Ascending aorta (tissue), 2 donors: ENCODE results near the gene UBA52. TPM values are rescaled to one million over a fixed set of nuclear protein-coding genes. Genes with fewer than 3 reads are reported as not detected.
"Not testable (repeated sequence)": the region's sequence is repeated elsewhere in the genome, so short reads cannot be mapped to it uniquely, and the experiment has no call there.

ENCODE experiments used
- DNase-seq, 2 donors: peaks; one replicate each; pipeline ENCODE4 v3.0.0-alpha.2; 2019; ENCODE audit warnings: low spot score in 2 of 2
- H3K27ac ChIP-seq, 2 donors: fragments of 200-600 bp; sonication (generic); one replicate each; pipeline ENCODE4 v1.5.1; 2016 to 2017; ENCODE audit warnings: mild to moderate bottlenecking in 1 of 2
- H3K27me3 ChIP-seq: fragments of 200-600 bp; sonication (generic); one replicate; pipeline ENCODE4 v1.5.1; 2017
- H3K36me3 ChIP-seq, 2 donors: fragments of 200-600 bp; sonication (generic); one replicate each; pipeline ENCODE4 v1.5.1; 2016
- H3K4me1 ChIP-seq, 2 donors: fragments of 200-600 bp; sonication (generic); one replicate each; pipeline ENCODE4 v1.5.1; 2016 to 2017; ENCODE audit warnings: mild to moderate bottlenecking in 1 of 2
- H3K4me3 ChIP-seq, 2 donors: fragments of 200-600 bp; sonication (generic); one replicate each; pipeline ENCODE4 v1.5.1; 2016 to 2017; ENCODE audit warnings: mild to moderate bottlenecking in 1 of 2
- H3K9me3 ChIP-seq, 2 donors: fragments of 200-600 bp; sonication (generic); one replicate each; pipeline ENCODE4 v1.5.1; 2016
- intact Hi-C: fragments of 100-400 bp; cut with DNase I; formaldehyde crosslinking; loops from one replicate; pipeline ENCODE4 v1.15.1; 2023
- total RNA-seq: library from RNA; depleted of rRNA; stranded (reverse); fragments of >200 nt; gene quantifications from one replicate; pipeline ENCODE4 v1.1.0, GENCODE V29; 2016
- TF ChIP-seq, protein P1 (sequence below), 3 experiments: fragments of 200-600 bp in 2 of 3; fragments of 450-650 bp in 1 of 3; sonication (generic) in 2 of 3; IDR thresholded peaks; one replicate each; pipeline ENCODE4 v1.5.1; 2016 to 2019; ENCODE audit warnings: antibody characterized with exemption in 3 of 3, mild to moderate bottlenecking in 1 of 3, moderate library complexity in 1 of 3

UBA52 gene
- total RNA-seq = 554 TPM

DNA sequence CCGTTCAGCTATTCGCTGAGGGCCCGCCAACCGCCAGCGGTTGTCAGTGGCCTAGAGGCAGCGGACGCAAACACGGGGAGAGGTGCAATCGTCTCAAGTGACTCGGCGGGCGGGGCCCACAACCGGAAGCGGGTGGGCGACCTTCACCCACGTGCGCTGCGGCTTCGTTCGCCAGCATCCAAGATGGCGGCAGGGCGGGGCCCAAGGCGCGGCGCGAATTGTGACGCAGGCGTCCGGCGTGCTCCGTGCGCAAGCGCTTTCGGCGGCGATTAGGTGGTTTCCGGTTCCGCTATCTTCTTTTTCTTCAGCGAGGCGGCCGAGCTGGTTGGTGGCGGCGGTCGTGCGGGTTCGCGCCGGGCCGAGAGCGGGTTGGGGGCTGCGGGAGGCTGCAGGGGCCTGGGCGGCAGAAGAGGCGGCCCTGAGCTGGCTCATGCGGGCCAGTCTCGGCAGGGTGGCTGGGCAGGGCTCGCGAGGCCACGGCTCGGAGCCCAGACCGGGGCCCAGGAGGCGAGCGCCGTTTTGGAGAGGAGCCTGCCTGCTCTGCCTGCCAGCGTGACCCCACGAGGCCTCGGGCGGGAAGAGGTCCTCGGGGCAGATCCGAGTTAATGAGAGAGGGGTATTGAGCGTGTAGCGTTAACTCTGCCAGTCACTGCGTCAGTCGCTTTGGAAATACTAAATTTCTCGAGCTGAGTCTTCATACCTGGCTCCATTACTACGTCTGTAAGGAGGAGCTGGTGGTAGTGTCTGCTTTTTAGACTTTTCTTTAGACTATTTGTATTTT is at the start of gene UBA52:
Gene UBA52, plus strand, starts transcription at position 294 of the 781 bp plus-strand sequence. CDS start 1,444 bp downstream, outside the sequence.
- H3K27me3 ChIP-seq = no peaks in the 10 kb centered on the region
- TF ChIP-seq, protein P1, sequence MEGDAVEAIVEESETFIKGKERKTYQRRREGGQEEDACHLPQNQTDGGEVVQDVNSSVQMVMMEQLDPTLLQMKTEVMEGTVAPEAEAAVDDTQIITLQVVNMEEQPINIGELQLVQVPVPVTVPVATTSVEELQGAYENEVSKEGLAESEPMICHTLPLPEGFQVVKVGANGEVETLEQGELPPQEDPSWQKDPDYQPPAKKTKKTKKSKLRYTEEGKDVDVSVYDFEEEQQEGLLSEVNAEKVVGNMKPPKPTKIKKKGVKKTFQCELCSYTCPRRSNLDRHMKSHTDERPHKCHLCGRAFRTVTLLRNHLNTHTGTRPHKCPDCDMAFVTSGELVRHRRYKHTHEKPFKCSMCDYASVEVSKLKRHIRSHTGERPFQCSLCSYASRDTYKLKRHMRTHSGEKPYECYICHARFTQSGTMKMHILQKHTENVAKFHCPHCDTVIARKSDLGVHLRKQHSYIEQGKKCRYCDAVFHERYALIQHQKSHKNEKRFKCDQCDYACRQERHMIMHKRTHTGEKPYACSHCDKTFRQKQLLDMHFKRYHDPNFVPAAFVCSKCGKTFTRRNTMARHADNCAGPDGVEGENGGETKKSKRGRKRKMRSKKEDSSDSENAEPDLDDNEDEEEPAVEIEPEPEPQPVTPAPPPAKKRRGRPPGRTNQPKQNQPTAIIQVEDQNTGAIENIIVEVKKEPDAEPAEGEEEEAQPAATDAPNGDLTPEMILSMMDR (IDR thresholded peaks at IDR 0.05) = no peak
- peak within 1 kb of the TSS; percentile 74 to 83 for H3K4me3 ChIP-seq
- intact Hi-C loops = loop anchor here (1.0 to 5.0 kb wide), 5 partner anchors 14 to 348 kb away; partner anchors contain the start of genes COPE, DDX49, ELL and FKBP8
- no peaks in the 10 kb centered on the region for H3K9me3 ChIP-seq
- peak; percentile 92 to 99 for DNase-seq
- H3K4me1 ChIP-seq = peaks cover 11 to 15% of the 10 kb centered on the region in 2 donors
- H3K27ac ChIP-seq = peak within 1 kb of the TSS; percentile 84 to 95
- peaks cover 56 to 60% of the 10 kb centered on the region in 2 donors for H3K36me3 ChIP-seq

DNA sequence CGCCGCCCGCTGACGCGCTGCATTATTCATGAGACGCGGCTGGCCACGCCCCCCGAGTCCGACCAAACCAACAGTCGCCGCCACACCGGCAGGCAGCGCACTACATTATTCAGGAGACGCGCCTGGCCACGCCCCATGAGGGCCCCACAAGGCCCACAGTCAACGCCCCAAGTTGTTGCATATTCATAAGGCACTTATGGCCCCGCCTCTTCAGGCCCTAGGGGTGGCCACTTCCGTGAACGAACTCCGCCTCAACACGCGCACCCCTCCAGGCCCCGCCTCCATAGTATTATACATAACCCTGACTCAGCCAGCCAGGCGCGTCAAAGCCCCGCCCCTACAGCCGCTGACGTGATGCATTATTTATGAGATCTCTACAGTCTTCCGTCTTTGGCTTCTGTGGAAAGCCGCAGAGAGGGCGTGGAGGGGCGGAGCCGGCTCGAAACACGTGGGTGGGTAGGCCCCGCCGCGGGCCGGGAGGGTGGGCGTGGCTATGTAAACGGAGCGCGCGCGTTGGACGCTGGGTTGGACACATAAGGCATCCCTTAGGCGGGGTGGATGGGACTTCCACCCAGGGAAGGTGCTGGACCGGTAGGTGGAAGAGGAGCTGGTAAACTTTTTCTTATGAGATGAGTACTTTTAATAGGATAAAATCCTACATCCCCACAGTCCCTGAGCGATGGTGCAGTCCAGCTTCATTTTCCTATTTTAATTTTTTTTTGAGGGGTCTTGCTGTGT is 49.4 kb upstream of the UBA52 start:
- intact Hi-C loops = loop anchor here (1.0 kb wide), 5 partner anchors 21 to 114 kb away; partner anchors contain the start of genes FKBP8, KXD1 and UBA52
- TF ChIP-seq, protein P1 (IDR thresholded peaks at IDR 0.05) = peak in 1 of 3 experiments; percentile 31
- Histone ChIP-seq H3K27me3 (no peaks in the 10 kb centered on the region), H3K4me3 (peak overlapping the region; percentile 97 to 99), H3K27ac (peak overlapping the region; percentile 97 to 99), H3K4me1 (peaks cover 3 to 10% of the 10 kb centered on the region in 2 donors), H3K9me3 (no peaks in the 10 kb centered on the region), H3K36me3 (no peaks in the 10 kb centered on the region)
- DNase-seq = peak; percentile 100

DNA sequence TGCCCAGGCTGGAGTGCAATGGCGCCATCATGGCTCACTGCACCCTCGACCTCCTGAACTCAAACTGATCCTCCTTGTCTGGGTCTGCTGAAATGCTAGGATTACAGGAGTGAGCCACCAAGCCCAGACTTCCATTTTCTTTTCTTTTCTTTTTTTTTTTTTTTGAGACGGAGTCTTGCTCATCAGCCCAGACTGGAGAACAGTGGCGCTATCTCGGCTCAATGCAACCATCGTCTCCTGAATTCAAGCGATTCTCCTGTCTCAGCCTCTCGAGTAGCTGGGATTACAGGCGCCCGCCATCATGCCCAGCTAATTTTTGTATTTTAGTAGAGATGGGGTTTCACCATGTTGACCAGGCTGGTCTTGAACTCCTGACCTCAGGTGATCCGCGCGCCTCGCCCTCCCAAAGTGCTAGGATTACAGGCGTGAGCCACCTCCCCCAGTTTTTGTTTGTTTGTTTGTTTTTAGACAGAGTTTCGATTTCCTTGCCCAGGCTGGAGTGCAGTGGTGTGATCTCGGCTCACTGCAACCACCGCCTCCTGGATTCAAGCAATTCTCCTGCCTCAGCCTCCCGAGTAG is 48.7 kb upstream of the UBA52 start:
- not testable (repeated sequence) for H3K27me3 ChIP-seq, DNase-seq, H3K36me3 ChIP-seq, H3K9me3 ChIP-seq
- Histone ChIP-seq H3K4me3 (peak overlapping the region; percentile 37 to 49), H3K4me1 (peaks cover 3 to 10% of the 10 kb centered on the region in 2 donors), H3K27ac (peak overlapping the region; percentile 12 to 62)
- intact Hi-C loops = loop anchor here (1.0 kb wide), 5 partner anchors 20 to 113 kb away; partner anchors contain the start of genes FKBP8, KXD1 and UBA52

DNA sequence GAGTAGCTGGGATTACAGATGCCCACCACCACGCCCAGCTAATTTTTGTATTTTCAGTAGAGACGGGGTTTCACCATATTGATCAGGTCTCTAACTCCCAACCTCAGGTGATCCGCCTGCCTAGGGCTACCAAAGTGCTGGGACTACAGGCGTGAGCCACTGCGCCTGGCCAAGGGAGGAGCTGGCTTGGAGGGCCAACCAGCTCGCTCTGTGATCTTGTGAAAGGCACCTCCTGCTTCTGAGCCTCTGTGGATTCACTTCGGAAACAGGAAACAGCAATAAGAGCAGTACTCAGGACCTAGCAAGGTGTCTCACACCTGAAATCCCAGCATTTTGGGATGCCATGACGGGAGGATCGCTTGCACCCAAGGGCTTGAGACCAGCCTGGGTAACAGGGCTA is 47.8 kb upstream of the UBA52 start:
- H3K9me3 ChIP-seq = no peaks in the 10 kb centered on the region
- intact Hi-C loops = no loop called here
- H3K4me3 ChIP-seq = no peak overlapping the region
- no peak overlapping the region for H3K27ac ChIP-seq
- TF ChIP-seq, protein P1 (IDR thresholded peaks at IDR 0.05) = no peak
- no peaks in the 10 kb centered on the region for H3K27me3 ChIP-seq
- H3K36me3 ChIP-seq = no peaks in the 10 kb centered on the region
- peaks cover 2 to 7% of the 10 kb centered on the region in 2 donors for H3K4me1 ChIP-seq
- no peak for DNase-seq

DNA sequence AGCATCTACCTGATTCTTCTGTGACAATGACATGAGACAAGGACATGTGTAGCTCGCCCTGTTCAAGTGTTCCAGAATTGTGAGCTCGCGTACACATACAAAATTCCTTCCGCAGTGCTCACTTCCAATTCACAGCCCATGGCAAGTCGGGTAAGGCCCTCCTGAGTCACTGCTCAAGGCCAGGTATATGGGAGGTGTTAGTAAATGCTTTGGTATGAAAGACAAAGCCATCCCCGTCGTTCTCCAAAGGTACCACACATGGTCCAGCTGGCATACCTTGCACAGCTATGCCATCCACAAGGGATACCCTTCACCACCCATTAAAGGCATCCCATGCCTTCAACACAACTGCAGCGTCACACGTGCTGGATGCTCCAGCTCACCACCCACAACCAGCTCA is 45.3 kb upstream of the UBA52 start:
- no peak for DNase-seq
- Histone ChIP-seq H3K4me3 (no peak overlapping the region), H3K4me1 (no peaks in the 10 kb centered on the region), H3K27me3 (no peaks in the 10 kb centered on the region), H3K27ac (no peak overlapping the region), H3K9me3 (no peaks in the 10 kb centered on the region), H3K36me3 (peaks cover 2 to 5% of the 10 kb centered on the region in 2 donors)
- intact Hi-C loops = no loop called here
- TF ChIP-seq, protein P1 (IDR thresholded peaks at IDR 0.05) = no peak
